ENCODE results near the gene FMNL2. TPM values are rescaled to one million over a fixed set of nuclear protein-coding genes. Genes with fewer than 3 reads are reported as not detected.

The FMNL2 gene
- total RNA-seq, 1 experiment from 2014 or later = 43.1 TPM

DNA sequence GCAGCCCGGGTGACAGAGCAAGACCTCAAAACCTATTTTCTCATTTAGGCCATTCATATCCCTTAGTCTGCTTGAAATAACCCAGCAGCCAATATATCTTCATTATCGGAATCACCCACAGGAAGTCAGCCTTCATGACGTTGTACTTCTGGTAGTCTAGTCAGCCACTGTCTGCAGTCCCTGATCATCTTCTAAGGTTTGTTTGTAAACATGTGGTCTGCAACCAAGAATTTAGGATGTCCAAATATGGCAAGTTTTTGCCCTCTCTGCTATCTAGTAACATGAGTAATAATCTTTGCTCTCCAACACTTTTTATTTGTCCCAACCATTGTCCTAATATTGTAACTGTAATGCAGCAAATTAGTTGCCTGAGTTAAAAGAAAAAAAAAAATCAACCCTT, 289.8 kb downstream of the FMNL2 start:
- H3K9me3 ChIP-seq (ENCODE audit: low read depth, low read length, poor library complexity, severe bottlenecking) = no peaks in the 10 kb centered on the region
- CTCF ChIA-PET = no interaction called here
- TF ChIP-seq CTCF (conservative IDR thresholded peaks at IDR 0.05; ENCODE audit: low read depth, low read length) = no peak

DNA sequence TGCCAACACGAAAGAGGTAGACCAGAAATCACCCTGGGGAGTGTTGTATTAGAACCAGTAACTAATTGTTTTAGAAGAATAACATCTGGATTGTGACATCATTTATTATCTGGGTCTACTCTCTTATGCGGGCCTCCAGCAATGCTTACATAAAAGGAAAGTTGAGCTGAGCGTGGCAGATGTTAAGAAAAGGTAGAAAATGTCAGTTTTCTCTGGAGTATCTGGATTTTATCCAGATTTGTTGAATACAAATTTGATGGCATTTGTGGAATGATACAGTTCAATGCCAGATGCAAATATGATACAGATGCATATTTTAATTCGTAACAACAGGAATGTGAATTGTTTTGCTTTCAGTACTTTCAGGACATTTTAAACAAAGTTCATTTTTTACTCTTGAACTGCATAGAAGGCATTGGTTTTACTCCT, 292.0 kb downstream of the FMNL2 start:
- H3K4me3 ChIP-seq (ENCODE audit: low read depth, low read length, poor library complexity, severe bottlenecking) = no peak overlapping the region
- no peaks in the 10 kb centered on the region for H3K27me3 ChIP-seq (replicated peaks; ENCODE audit: insufficient read depth, low read depth, low read length, poor library complexity)
- CTCF ChIA-PET = interaction anchor here (0.7 to 1.2 kb wide), 2 partner anchors 9 to 141 kb away, joined by 3 read pairs; no protein-coding TSS in a partner anchor
- H3K4me1 ChIP-seq (ENCODE audit: insufficient read depth, low read length, poor library complexity, severe bottlenecking) = peaks cover 12% of the 10 kb centered on the region
- H3K36me3 ChIP-seq (ENCODE audit: insufficient read depth, low read length, poor library complexity, severe bottlenecking) = peaks cover 16% of the 10 kb centered on the region
- TF ChIP-seq CTCF (conservative IDR thresholded peaks at IDR 0.05; ENCODE audit: low read depth, low read length) (no peak), EZH2 (IDR thresholded peaks at IDR 0.05; ENCODE audit: borderline replicate concordance, low read depth, low read length, poor library complexity, severe bottlenecking) (no peak)
- H3K9me3 ChIP-seq (ENCODE audit: low read depth, low read length, poor library complexity, severe bottlenecking) = no peaks in the 10 kb centered on the region
- no TSS peak for BruUV-seq (replicated peaks)
- POLR2A ChIA-PET (ENCODE audit: low non-redundant PET) = no interaction called here
- peak; percentile 25 for DNase-seq (ENCODE audit: low spot score)
- intact Hi-C loops (cut with micrococcal nuclease; ENCODE audit: unreplicated experiment) = loop anchor here (2.0 to 5.0 kb wide), 4 partner anchors 72 to 436 kb away; partner anchors contain the start of gene FMNL2
- H3K27ac ChIP-seq (ENCODE audit: low read depth, low read length, poor library complexity, severe bottlenecking) = peak overlapping the region; percentile 49

More for the DNA sequence above, 289.8 kb downstream of the FMNL2 start:
- no peak overlapping the region for H3K27ac ChIP-seq (ENCODE audit: low read depth, low read length, poor library complexity, severe bottlenecking)
- no peak overlapping the region for H3K4me3 ChIP-seq (ENCODE audit: low read depth, low read length, poor library complexity, severe bottlenecking)
- no peaks in the 10 kb centered on the region for H3K27me3 ChIP-seq (replicated peaks; ENCODE audit: insufficient read depth, low read depth, low read length, poor library complexity)
- DNase-seq (ENCODE audit: low spot score) = no peak
- H3K36me3 ChIP-seq (ENCODE audit: insufficient read depth, low read length, poor library complexity, severe bottlenecking) = peaks cover 22% of the 10 kb centered on the region
- intact Hi-C loops (cut with micrococcal nuclease; ENCODE audit: unreplicated experiment) = loop anchor here (5.0 kb wide), 2 partner anchors 203 to 288 kb away; partner anchors contain the start of gene FMNL2
- no TSS peak for BruUV-seq (replicated peaks)
- POLR2A ChIA-PET (ENCODE audit: low non-redundant PET) = no interaction called here
- peaks cover 12% of the 10 kb centered on the region for H3K4me1 ChIP-seq (ENCODE audit: insufficient read depth, low read length, poor library complexity, severe bottlenecking)

DNA sequence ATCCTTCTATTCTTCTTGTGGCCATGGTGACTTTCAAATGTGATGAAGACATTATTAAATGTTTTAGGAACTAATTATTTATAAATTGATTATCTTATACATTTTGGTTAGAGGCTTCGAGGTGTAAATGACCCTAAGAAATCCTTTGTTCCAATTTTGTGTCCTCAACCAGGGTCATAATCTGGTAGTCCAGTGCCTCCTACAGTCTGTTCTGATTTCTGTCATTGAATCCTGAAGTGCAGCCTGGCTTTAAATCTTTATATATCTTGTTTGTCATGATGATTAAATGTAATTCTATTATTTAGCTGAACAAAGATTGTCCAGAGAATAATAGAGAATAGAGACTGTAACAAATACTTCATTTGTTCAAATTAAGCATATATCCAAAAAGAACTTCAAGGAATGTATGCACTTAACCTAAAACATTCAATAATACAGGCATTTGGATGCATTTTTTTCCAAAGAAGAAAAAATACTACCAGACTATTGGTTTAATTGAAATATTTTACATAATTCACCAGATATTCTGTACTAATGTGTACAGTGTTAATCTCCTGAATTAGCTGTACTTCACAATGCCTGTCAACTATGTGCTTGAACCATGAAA, 292.5 kb downstream of the FMNL2 start:
- no peaks in the 10 kb centered on the region for H3K9me3 ChIP-seq (ENCODE audit: low read depth, low read length, poor library complexity, severe bottlenecking)
- H3K36me3 ChIP-seq (ENCODE audit: insufficient read depth, low read length, poor library complexity, severe bottlenecking) = peaks cover 16% of the 10 kb centered on the region
- H3K27me3 ChIP-seq (replicated peaks; ENCODE audit: insufficient read depth, low read depth, low read length, poor library complexity) = no peaks in the 10 kb centered on the region
- no peak overlapping the region for H3K27ac ChIP-seq (ENCODE audit: low read depth, low read length, poor library complexity, severe bottlenecking)
- ChIA-PET CTCF (interaction anchor here (0.7 to 1.2 kb wide), 2 partner anchors 8 to 142 kb away, joined by 3 read pairs; no protein-coding TSS in a partner anchor), POLR2A (ENCODE audit: low non-redundant PET) (no interaction called here)
- BruUV-seq (replicated peaks) = no TSS peak
- peak; percentile 61 for DNase-seq (ENCODE audit: low spot score)
- H3K4me1 ChIP-seq (ENCODE audit: insufficient read depth, low read length, poor library complexity, severe bottlenecking) = peaks cover 12% of the 10 kb centered on the region
- peak; percentile 77 for TF ChIP-seq CTCF (conservative IDR thresholded peaks at IDR 0.05; ENCODE audit: low read depth, low read length)
- TF ChIP-seq EZH2 (IDR thresholded peaks at IDR 0.05; ENCODE audit: borderline replicate concordance, low read depth, low read length, poor library complexity, severe bottlenecking) = no peak
- H3K4me3 ChIP-seq (ENCODE audit: low read depth, low read length, poor library complexity, severe bottlenecking) = no peak overlapping the region
- intact Hi-C loops (cut with micrococcal nuclease; ENCODE audit: unreplicated experiment) = loop anchor here (2.0 to 5.0 kb wide), 4 partner anchors 73 to 437 kb away; partner anchors contain the start of gene FMNL2

All from A673 (cell line).